H9 (cell line): Measurements from ENCODE around the gene RBM22. TPM values are rescaled to one million over a fixed set of nuclear protein-coding genes. Genes with fewer than 3 reads are reported as not detected.

ENCODE experiments used
- DNase-seq: peaks from one replicate; pipeline ENCODE4 v3.0.0-alpha.2; 2017
- H2AFZ ChIP-seq: one replicate; pipeline ENCODE4 v1.6.1; 2013; ENCODE audit warnings: mild to moderate bottlenecking, low read length, control low read depth, moderate library complexity
- H2AK5ac ChIP-seq: 2 replicates; pipeline ENCODE4 v1.6.1; 2013; ENCODE audit warnings: low read length, control low read depth, mixed read lengths; ENCODE audit not compliant: insufficient read length
- H2BK120ac ChIP-seq: one replicate; pipeline ENCODE4 v1.6.1; 2013; ENCODE audit warnings: low read depth, mild to moderate bottlenecking, low read length, control low read depth, inconsistent platforms; ENCODE audit not compliant: poor library complexity, severe bottlenecking
- H2BK12ac ChIP-seq: 2 replicates; pipeline ENCODE4 v1.6.1; 2013; ENCODE audit warnings: low read length, control low read depth, mixed read lengths, low read depth; ENCODE audit not compliant: insufficient read length
- H2BK15ac ChIP-seq: 2 replicates; pipeline ENCODE4 v1.6.1; 2013; ENCODE audit warnings: low read depth, low read length, control low read depth
- H2BK20ac ChIP-seq: one replicate; pipeline ENCODE4 v1.6.1; 2013; ENCODE audit warnings: low read depth, mild to moderate bottlenecking, low read length, control low read depth, inconsistent platforms; ENCODE audit not compliant: poor library complexity, severe bottlenecking
- H2BK5ac ChIP-seq: 2 replicates; pipeline ENCODE4 v1.6.1; 2013; ENCODE audit warnings: low read length, control low read depth, mixed read lengths; ENCODE audit not compliant: insufficient read length
- H3K14ac ChIP-seq: 2 replicates; pipeline ENCODE4 v1.6.1; 2013; ENCODE audit warnings: low read length, control low read depth; ENCODE audit not compliant: insufficient read depth
- H3K18ac ChIP-seq: 2 replicates; pipeline ENCODE4 v1.6.1; 2013; ENCODE audit warnings: low read depth, mild to moderate bottlenecking, mixed read lengths, low read length, control low read depth; ENCODE audit not compliant: insufficient read length
- H3K23ac ChIP-seq: 2 replicates; pipeline ENCODE4 v1.6.1; 2013; ENCODE audit warnings: low read length, control low read depth, mixed read lengths, low read depth; ENCODE audit not compliant: insufficient read length
- H3K23me2 ChIP-seq: 2 replicates; pipeline ENCODE4 v1.6.1; 2013; ENCODE audit warnings: low read depth, mild to moderate bottlenecking, mixed read lengths, low read length, control low read depth; ENCODE audit not compliant: insufficient read length, poor library complexity, severe bottlenecking
- H3K27ac ChIP-seq: 2 replicates; pipeline ENCODE4 v1.5.1; 2013; ENCODE audit warnings: low read length, control low read depth, mixed read lengths, low read depth; ENCODE audit not compliant: insufficient read length
- H3K27me3 ChIP-seq: 2 replicates; pipeline ENCODE4 v1.6.1; 2013; ENCODE audit warnings: low read length, control low read depth, inconsistent platforms; ENCODE audit not compliant: insufficient read depth
- H3K4ac ChIP-seq: 2 replicates; pipeline ENCODE4 v1.6.1; 2013; ENCODE audit warnings: low read depth, mild to moderate bottlenecking, control low read depth, inconsistent platforms, low read length, moderate library complexity
- H3K4me1 ChIP-seq: 2 replicates; pipeline ENCODE4 v1.6.1; 2013; ENCODE audit warnings: low read length, control low read depth, inconsistent platforms; ENCODE audit not compliant: insufficient read depth
- H3K4me2 ChIP-seq: 2 replicates; pipeline ENCODE4 v1.6.1; 2013; ENCODE audit warnings: low read length, control low read depth, mixed read lengths; ENCODE audit not compliant: insufficient read length, insufficient read depth
- H3K56ac ChIP-seq: 2 replicates; pipeline ENCODE4 v1.6.1; 2013; ENCODE audit warnings: low read depth, mild to moderate bottlenecking, mixed read lengths, low read length, control low read depth; ENCODE audit not compliant: insufficient read length
- H3K79me1 ChIP-seq: 2 replicates; pipeline ENCODE4 v1.6.1; 2013; ENCODE audit warnings: low read depth, mild to moderate bottlenecking, moderate library complexity, low read length, control low read depth, inconsistent platforms; ENCODE audit not compliant: insufficient read depth, poor library complexity, severe bottlenecking
- H3K79me2 ChIP-seq: 2 replicates; pipeline ENCODE4 v1.6.1; 2013; ENCODE audit warnings: low read length, control low read depth, inconsistent platforms; ENCODE audit not compliant: insufficient read depth
- H3K9ac ChIP-seq: 2 replicates; pipeline ENCODE4 v1.6.1; 2013; ENCODE audit warnings: low read length, control low read depth, mixed read lengths; ENCODE audit not compliant: insufficient read length; ENCODE audit errors: extremely low read depth
- H3K9me3 ChIP-seq: one replicate; pipeline ENCODE4 v1.6.1; 2013; ENCODE audit warnings: low read depth, low read length, inconsistent platforms; ENCODE audit not compliant: control insufficient read depth
- H3T11ph ChIP-seq: one replicate; pipeline ENCODE4 v1.6.1; 2013; ENCODE audit warnings: mild to moderate bottlenecking, low read length, control low read depth, inconsistent platforms
- H4K20me1 ChIP-seq: one replicate; pipeline ENCODE4 v1.6.1; 2013; ENCODE audit not compliant: control insufficient read depth, insufficient read length, insufficient read depth
- H4K5ac ChIP-seq: 2 replicates; pipeline ENCODE4 v1.6.1; 2013; ENCODE audit warnings: low read depth, mild to moderate bottlenecking, mixed read lengths, low read length, control low read depth; ENCODE audit not compliant: insufficient read length
- H4K8ac ChIP-seq: replicated peaks from 2 replicates; pipeline ENCODE4 v1.6.1; 2013; ENCODE audit warnings: low read length, control low read depth, mixed read lengths, low read depth; ENCODE audit not compliant: insufficient read length
- H4K91ac ChIP-seq: 2 replicates; pipeline ENCODE4 v1.6.1; 2013; ENCODE audit warnings: low read depth, mild to moderate bottlenecking, moderate library complexity, mixed read lengths, low read length, control low read depth; ENCODE audit not compliant: insufficient read length
- H3K27ac Mint-ChIP-seq, 3 experiments: 2 replicates in 2 of 3; 3 replicates in 1 of 3; pipeline ENCODE4 v1.8.0; 2020 to 2021; ENCODE audit warnings: mixed read lengths in 3 of 3, mild to moderate bottlenecking in 1 of 3, moderate library complexity in 1 of 3
- H3K27me3 Mint-ChIP-seq: 2 replicates; pipeline ENCODE4 v1.8.0; 2021; ENCODE audit warnings: low read depth, mild to moderate bottlenecking, moderate library complexity, mixed read lengths
- H3K36me3 Mint-ChIP-seq, 3 experiments: 2 replicates in 2 of 3; 3 replicates in 1 of 3; pipeline ENCODE4 v1.8.0; 2020 to 2021; ENCODE audit warnings: low read depth in 3 of 3, mixed read lengths in 3 of 3; ENCODE audit not compliant: insufficient read depth in 1 of 3
- H3K4me1 Mint-ChIP-seq, 2 experiments: 2 replicates each; pipeline ENCODE4 v1.8.0; 2020; ENCODE audit warnings: mixed read lengths in 2 of 2
- H3K4me3 Mint-ChIP-seq, 2 experiments: 2 replicates in 1 of 2; 3 replicates in 1 of 2; pipeline ENCODE4 v1.8.0; 2020 to 2021; ENCODE audit warnings: mild to moderate bottlenecking in 2 of 2, mixed read lengths in 2 of 2, moderate library complexity in 1 of 2
- H3K9me3 Mint-ChIP-seq, 2 experiments: 2 replicates in 1 of 2; 3 replicates in 1 of 2; pipeline ENCODE4 v1.8.0; 2020; ENCODE audit warnings: mild to moderate bottlenecking in 2 of 2, mixed read lengths in 2 of 2, moderate library complexity in 1 of 2
- CTCF ChIP-seq: fragments of 200-600 bp; sonication (generic); conservative IDR thresholded peaks from 3 replicates; pipeline ENCODE4 v1.8.0; 2021; ENCODE audit warnings: antibody characterized with exemption, mild to moderate bottlenecking
- WGBS: extraction: QIAGEN DNeasy Blood & Tissue Kit; methylation state at CpG from one replicate; pipeline ENCODE4 v1.1.7; 2013; ENCODE audit warnings: missing lambda C conversion rate, low lambda C conversion rate, mixed read lengths; ENCODE audit not compliant: insufficient read length; ENCODE audit errors: extremely low coverage; 5-methylcytosine and 5-hydroxymethylcytosine counted together
- total RNA-seq: library from RNA; stranded (reverse); gene quantifications from 2 replicates; pipeline ENCODE4 v1.2.1, GENCODE V29; 2021

RBM22 gene
- total RNA-seq, 1 experiment from 2014 or later: 47.0 TPM

- no peaks in the 10 kb centered on the region for H3K23me2 ChIP-seq
- H4K91ac ChIP-seq: no peak overlapping the region
- no peak overlapping the region for H3K23ac ChIP-seq
- no peaks in the 10 kb centered on the region for H3K27me3 ChIP-seq
- no peak overlapping the region for H2BK15ac ChIP-seq
- no peak overlapping the region for H3K56ac ChIP-seq
- H3K4me2 ChIP-seq: no peak overlapping the region
- H2BK5ac ChIP-seq: no peak overlapping the region
- H3K27ac ChIP-seq: no peak overlapping the region
- no peak overlapping the region for H3K4me3 Mint-ChIP-seq
- no peaks in the 10 kb centered on the region for H3K79me1 ChIP-seq
- no peaks in the 10 kb centered on the region for H3K79me2 ChIP-seq
- no peak overlapping the region for H2BK20ac ChIP-seq
- WGBS: no CpG with 5 or more reads among the region's 3 CpGs
- peaks cover 6 to 11% of the 10 kb centered on the region in 2 experiments for H3K4me1 Mint-ChIP-seq
- peaks cover 39 to 68% (median 63%) of the 10 kb centered on the region in 3 experiments; a peak in 6 of 7 replicates for H3K36me3 Mint-ChIP-seq
- H4K8ac ChIP-seq: no peak overlapping the region
- no peaks in the 10 kb centered on the region for H4K20me1 ChIP-seq
- H3K4ac ChIP-seq: no peak overlapping the region
- no peak overlapping the region for H4K5ac ChIP-seq
- H3K9me3 Mint-ChIP-seq: no peaks in the 10 kb centered on the region
- H3K27me3 Mint-ChIP-seq: no peaks in the 10 kb centered on the region
- no peak overlapping the region for H3K27ac Mint-ChIP-seq
- H3K4me1 ChIP-seq: no peaks in the 10 kb centered on the region
- H2AFZ ChIP-seq: no peak overlapping the region
- no peak overlapping the region for H3K9ac ChIP-seq
- no peak for TF ChIP-seq CTCF
- no peak overlapping the region for H2BK120ac ChIP-seq
- no peak overlapping the region for H3K14ac ChIP-seq
- no peak overlapping the region for H2BK12ac ChIP-seq
- H3K18ac ChIP-seq: no peak overlapping the region
- DNase-seq: no peak
- no peak overlapping the region for H2AK5ac ChIP-seq
- no peak overlapping the region for H3T11ph ChIP-seq
- no peaks in the 10 kb centered on the region for H3K9me3 ChIP-seq
Observed at GRCh38 chr5:150692276-150692675, 8.6 kb downstream of the RBM22 start.
